HL-60/S4 treated with retinoic acid at 250 ng/mL for 4 days and 3 days (cell line): ENCODE measurements around the gene ALG14.

Experiments used
- in situ Hi-C: fragments of 300-500 bp; cut with MboI; formaldehyde crosslinking; loops from 2 replicates; pipeline ENCODE4 v1.7.0; 2022; ENCODE audit warnings: low sequenced_read_pairs

Gene ALG14

DNA sequence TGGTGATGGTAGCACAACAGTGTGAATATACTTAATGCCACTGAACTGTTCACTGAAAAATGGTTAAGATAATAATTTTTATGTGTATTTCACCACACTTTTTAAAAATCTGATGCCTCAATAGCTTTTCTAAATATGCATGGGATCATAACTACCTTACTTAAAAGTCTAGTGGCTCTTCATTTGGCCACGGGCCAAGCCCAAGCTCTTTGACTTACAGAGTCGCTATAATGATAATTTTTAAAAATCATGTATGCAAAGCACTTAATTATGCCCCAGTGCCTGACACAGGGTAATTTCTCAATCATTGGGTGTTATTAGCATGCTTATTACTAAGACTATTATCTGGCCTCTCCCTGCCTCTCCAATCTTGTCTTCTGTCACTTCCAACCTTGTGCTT, 138.2 kb downstream of the ALG14 start:
- in situ Hi-C loops = no loop called here

GRCh38 chr1:94931254-94931841, 141.4 kb downstream of the ALG14 start:
- in situ Hi-C loops = no loop called here

DNA sequence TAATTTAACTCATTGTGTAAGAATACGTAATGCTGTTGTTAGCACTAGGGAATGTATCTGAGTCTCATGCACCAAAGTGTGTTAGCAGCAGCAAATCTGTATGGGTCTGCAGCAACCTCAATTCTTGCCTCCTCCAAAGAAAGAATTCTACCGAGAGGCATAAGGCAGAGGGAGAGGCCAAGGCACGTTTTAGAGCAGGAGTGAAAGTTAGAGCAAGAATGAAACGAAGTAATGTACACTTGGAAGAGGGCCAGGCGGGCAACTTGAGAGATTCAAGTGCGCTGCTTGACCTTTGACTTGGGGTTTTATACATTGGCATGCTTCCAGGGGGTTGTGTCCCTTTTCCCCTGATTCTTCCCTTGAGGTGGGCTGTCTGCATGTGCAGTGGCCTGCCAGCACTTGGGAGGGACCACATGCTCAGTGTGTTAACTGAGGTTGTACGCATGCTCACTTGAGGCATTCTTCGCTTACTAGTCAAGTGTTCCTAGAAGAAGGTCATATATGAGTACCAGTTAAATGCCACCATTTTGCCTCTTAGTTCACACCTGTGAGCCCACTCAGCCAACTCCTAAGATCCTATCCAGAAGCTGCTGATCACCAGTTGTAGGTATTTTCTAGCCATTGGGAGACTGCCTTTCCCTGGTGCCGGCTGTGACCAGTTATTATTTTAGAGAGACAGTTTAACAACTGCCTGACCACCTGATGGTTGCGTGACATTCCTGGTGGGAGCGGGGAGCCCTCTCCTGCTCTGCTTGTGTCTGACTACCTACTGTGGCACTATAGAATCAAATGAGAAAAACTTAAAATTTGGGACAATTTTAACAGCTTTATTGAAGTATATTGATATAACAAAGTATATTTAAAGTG, 143.2 kb downstream of the ALG14 start:
- in situ Hi-C loops = no loop called here

- in situ Hi-C loops = no loop called here
These were observed 144.3 kb downstream of the ALG14 start for GRCh38 chr1:94928293-94928939.

DNA sequence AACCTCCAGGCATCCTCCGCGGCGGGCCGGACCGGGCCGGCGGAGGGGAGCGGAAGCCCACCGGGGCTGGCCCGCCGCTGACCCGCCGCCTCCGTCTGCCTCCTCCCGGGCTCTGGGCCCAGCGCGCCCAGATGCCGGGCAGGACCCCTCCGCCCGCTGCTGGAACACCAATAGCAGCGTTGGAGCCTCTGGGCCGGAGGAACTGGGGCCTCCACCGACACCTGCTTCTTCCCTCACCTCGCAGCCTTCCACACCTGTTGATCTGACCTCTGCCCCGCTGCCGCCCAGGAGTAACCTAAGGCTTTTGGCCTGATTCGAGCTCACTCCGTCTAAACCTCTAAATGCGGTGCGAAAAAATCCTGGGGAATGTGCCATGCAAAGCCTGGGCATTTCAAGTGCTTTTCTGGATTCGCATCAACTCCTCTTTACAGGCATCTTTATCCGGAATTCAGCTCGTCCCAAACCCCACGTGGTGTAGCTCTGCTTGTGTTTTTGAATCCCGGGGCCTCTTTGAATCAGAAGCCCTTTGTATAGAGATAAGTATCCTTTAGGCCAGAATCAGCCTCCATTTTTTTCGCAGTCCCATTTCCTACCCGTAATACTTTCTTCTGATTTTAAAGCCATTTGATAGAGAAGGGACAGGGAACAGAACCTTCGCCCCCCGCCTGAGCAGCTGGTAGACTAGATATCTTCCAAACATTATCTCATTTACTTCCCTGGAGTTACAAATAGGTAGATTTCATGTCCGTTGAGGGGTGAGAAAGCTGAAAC, 145.2 kb downstream of the ALG14 start:
- in situ Hi-C loops = no loop called here

DNA sequence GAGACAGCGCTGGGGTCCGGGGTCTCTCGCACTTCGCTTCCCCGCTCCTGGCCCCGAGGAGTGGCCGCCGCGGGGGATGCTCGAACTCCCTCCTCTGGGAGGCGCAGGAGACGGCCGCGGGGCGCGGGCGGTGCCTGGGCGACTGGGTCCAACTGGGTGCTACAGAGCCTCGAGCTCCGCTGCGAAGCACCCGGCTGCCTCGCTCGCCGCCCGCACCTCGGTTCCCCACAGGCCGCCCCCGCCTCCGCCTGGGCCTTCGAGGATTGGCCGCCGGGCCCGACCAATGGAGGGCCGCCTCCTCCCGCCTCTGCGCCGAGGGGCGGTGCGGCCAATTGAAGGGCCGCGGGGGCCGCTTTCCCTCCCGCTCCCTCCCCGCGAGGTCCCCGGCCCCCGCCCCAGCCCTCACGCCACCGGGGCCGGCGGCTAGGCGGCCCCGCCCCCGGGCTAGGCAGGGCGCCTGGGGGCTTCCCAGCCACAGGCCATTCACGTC, 145.8 kb downstream of the ALG14 start, which contains the start of gene CNN3:
Gene CNN3, minus strand, starts transcription at position 196 of the 490 bp plus-strand sequence. CDS start 216 bp downstream, outside the sequence.
- in situ Hi-C loops = no loop called here

DNA sequence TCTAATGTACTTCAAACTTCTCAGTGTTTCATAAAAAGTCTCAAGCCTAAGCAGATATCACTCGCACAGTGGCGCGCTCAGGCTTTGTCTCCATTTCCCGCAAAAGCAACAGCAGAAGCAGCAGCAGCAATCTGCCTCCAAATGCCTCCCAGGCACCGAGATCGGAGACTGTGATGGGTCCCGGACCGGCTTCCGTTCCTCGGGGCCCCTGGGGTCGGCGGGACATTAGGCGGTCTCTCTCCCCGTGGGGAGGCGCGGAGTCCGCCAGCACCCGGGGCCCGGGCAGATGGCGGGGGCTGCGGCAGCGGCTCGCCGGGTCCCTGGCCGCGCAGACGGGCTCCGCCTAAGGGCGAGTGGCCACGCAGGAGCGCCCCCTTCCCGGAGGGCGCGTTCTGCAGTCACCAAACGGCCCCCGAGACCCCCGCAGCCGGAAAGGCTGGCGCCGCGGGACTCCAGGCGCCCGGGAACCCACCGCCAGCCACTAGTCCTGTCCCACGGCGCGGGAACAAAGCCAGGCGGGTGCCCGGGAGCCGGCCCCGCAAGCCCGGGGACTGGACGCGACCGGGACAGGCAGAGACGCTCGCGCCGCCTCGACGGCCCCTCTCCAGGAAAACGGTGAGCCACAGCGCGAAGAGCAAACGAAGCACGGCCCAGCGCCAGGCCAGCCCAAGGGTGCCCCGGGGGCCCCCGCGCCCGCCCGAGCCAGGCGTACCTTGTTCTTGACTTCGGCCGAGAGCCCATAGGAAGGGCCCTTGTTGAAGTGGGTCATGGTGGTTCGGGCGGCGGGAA, 146.4 kb downstream of the ALG14 start:
- in situ Hi-C loops = no loop called here

GRCh38 chr1:94925561-94926125, 147.1 kb downstream of the ALG14 start:
- in situ Hi-C loops = no loop called here

DNA sequence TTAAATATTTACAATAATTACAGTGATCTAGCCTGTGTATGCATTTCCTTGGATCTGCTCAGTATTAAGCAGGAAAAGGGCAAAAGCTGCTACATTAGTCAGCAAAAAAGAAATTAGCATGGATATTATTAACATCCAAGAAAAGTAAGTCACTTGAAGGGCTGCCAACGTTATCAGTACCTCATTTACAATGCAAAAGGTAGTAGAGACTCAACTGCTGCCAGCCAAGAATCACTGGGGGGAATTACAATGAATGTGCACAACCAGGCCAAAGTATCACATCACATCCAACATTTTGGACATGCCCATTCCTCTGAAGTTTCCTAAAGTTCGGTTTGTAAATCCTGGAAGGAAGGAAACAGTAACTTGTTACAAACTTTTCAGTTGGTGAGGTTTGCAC, 147.7 kb downstream of the ALG14 start:
- in situ Hi-C loops = no loop called here
